ENCODE results near the gene CLEC20A.

CLEC20A gene

GRCh38 chr1:178496410-178497135 is at the start of gene CLEC20A:
CLEC20A (minus strand) TSS chr1:178496964; CDS start chr1:178496939, 25 bp downstream.
- no peak for DNase-seq (ENCODE audit: low read depth in 2 of 2)

- no peak for DNase-seq (ENCODE audit: low read depth in 2 of 2)
These were observed 47.8 kb upstream of the CLEC20A start for GRCh38 chr1:178544531-178544930.

GRCh38 chr1:178543290-178543607 is 46.5 kb upstream of the CLEC20A start:
- no peak for DNase-seq (ENCODE audit: low read depth in 2 of 2)

GRCh38 chr1:178542554-178543289 is 46.0 kb upstream of the CLEC20A start:
- DNase-seq (ENCODE audit: low read depth in 2 of 2), result peak; percentile 83 to 86

GRCh38 chr1:178541829-178542553 is 45.2 kb upstream of the CLEC20A start:
- peak; percentile 29 to 37 for DNase-seq (ENCODE audit: low read depth in 2 of 2)

GRCh38 chr1:178541379-178541778 is 44.6 kb upstream of the CLEC20A start:
- DNase-seq (ENCODE audit: low read depth in 2 of 2), result no peak

GRCh38 chr1:178540646-178541045 is 43.9 kb upstream of the CLEC20A start:
- no peak for DNase-seq (ENCODE audit: low read depth in 2 of 2)

- no peak for DNase-seq (ENCODE audit: low read depth in 2 of 2)
These were observed 43.4 kb upstream of the CLEC20A start for GRCh38 chr1:178540204-178540603.

- no peak for DNase-seq (ENCODE audit: low read depth in 2 of 2)
These were observed 42.5 kb upstream of the CLEC20A start for GRCh38 chr1:178539291-178539690.

GRCh38 chr1:178538192-178538916 is 41.6 kb upstream of the CLEC20A start:
- DNase-seq (ENCODE audit: low read depth in 2 of 2), result no peak

- DNase-seq (ENCODE audit: low read depth in 2 of 2), result no peak
These were observed 40.8 kb upstream of the CLEC20A start for GRCh38 chr1:178537382-178538090.

GRCh38 chr1:178536844-178537371 is 40.1 kb upstream of the CLEC20A start:
- DNase-seq (ENCODE audit: low read depth in 2 of 2), result no peak

- DNase-seq (ENCODE audit: low read depth in 2 of 2), result no peak
These were observed 39.6 kb upstream of the CLEC20A start for GRCh38 chr1:178536329-178536728.

- no peak for DNase-seq (ENCODE audit: low read depth in 2 of 2)
These were observed 37.5 kb upstream of the CLEC20A start for GRCh38 chr1:178534137-178534868.

- no peak for DNase-seq (ENCODE audit: low read depth in 2 of 2)
These were observed 36.6 kb upstream of the CLEC20A start for GRCh38 chr1:178533121-178533946.

- peak; percentile 64 to 71 for DNase-seq (ENCODE audit: low read depth in 2 of 2)
These were observed 35.6 kb upstream of the CLEC20A start for GRCh38 chr1:178532392-178532791.

GRCh38 chr1:178531887-178532286 is 35.1 kb upstream of the CLEC20A start:
- DNase-seq (ENCODE audit: low read depth in 2 of 2), result no peak

GRCh38 chr1:178530502-178530901 is 33.7 kb upstream of the CLEC20A start:
- no peak for DNase-seq (ENCODE audit: low read depth in 2 of 2)

GRCh38 chr1:178530037-178530402 is 33.3 kb upstream of the CLEC20A start:
- no peak for DNase-seq (ENCODE audit: low read depth in 2 of 2)

All from stimulated activated CD4-positive, alpha-beta T cell treated with anti-CD3 and anti-CD28 coated beads, Interleukin-4, amount 100 ng/mL, for 48 hours (primary cell).